ENCODE results near the gene ZER1. TPM values are rescaled to one million over a fixed set of nuclear protein-coding genes. Genes with fewer than 3 reads are reported as not detected.
"Not testable (repeated sequence)": the region's sequence is repeated elsewhere in the genome, so short reads cannot be mapped to it uniquely, and the experiment has no call there.

ZER1 gene
- polyA plus RNA-seq, 3 donors = 16.1 to 25.6 (median 18.0) TPM

DNA sequence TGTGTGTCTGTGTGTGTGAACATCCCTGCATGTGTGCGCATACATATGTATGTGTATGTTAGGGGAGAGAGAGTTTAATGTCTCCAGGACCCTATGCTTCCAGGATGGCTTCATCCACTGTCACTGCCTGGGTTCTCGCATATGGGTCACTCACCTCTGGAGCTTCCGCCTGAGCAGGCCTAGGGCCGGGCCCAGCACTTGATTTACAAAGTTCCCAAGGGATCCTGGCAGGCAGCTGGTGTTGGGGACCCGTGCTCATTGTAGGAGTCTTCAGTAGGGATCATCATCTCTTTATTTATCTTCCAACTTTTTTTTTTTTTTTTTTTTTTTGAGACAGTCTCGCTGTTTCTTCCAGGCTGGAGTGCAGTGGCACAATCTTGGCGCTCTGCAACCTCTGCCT, 28.3 kb upstream of the ZER1 start:
- no peak overlapping the region for H3K27ac Mint-ChIP-seq
- intact Hi-C loops (cut with micrococcal nuclease) = loop anchor here in 1 of 2 donors (10.0 kb wide), 1 partner anchor 55 kb away; no protein-coding TSS in a partner anchor

DNA sequence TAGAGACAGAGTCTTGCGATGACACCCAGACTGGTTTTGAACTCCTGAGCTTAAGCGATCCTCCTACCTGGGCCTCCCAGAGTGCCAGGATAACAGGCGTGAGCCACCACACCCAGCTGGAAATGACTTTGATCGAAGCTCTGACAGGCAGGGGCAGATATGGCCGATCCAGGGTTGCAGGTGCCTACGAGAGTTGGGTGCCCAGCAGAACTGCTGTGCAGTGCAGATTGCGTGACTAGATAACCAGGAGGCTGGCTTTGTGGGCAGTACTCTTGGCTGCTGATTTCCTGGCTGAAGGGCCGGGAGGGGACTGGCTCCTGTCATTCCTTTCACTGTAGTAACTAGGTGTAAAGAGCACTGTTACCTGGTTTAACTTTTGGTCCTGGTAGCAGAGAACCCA, 27.2 kb upstream of the ZER1 start:
- no peak overlapping the region for H3K27ac ChIP-seq (ENCODE audit: low read depth in 1 of 2, low read length in 2 of 2)
- no peak for DNase-seq
- Mint-ChIP-seq H3K4me1 (no peaks in the 10 kb centered on the region), H3K36me3 (peaks cover 64 to 92% of the 10 kb centered on the region in 2 donors), H3K9me3 (no peaks in the 10 kb centered on the region), H3K4me3 (no peak overlapping the region), H3K27me3 (ENCODE audit: low read depth in 3 of 3) (no peaks in the 10 kb centered on the region), H3K27ac (no peak overlapping the region)
- 96% methylated on average over 7 of the region's 8 CpGs for WGBS (ENCODE audit: insufficient coverage)
- no peaks in the 10 kb centered on the region for H3K79me2 ChIP-seq (ENCODE audit: insufficient read depth, low read length)
- no peak overlapping the region for H2AFZ ChIP-seq (ENCODE audit: insufficient read depth, low read depth, low read length, poor library complexity, severe bottlenecking)
- TF ChIP-seq, protein P1, sequence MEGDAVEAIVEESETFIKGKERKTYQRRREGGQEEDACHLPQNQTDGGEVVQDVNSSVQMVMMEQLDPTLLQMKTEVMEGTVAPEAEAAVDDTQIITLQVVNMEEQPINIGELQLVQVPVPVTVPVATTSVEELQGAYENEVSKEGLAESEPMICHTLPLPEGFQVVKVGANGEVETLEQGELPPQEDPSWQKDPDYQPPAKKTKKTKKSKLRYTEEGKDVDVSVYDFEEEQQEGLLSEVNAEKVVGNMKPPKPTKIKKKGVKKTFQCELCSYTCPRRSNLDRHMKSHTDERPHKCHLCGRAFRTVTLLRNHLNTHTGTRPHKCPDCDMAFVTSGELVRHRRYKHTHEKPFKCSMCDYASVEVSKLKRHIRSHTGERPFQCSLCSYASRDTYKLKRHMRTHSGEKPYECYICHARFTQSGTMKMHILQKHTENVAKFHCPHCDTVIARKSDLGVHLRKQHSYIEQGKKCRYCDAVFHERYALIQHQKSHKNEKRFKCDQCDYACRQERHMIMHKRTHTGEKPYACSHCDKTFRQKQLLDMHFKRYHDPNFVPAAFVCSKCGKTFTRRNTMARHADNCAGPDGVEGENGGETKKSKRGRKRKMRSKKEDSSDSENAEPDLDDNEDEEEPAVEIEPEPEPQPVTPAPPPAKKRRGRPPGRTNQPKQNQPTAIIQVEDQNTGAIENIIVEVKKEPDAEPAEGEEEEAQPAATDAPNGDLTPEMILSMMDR (IDR thresholded peaks at IDR 0.05) = no peak
- H3K4me3 ChIP-seq (replicated peaks in 1 of 3; ENCODE audit: low read depth in 2 of 3, low read length in 3 of 3) = no peak overlapping the region
- no peaks in the 10 kb centered on the region for H3K4me1 ChIP-seq (ENCODE audit: control insufficient read depth in 1 of 2, insufficient read depth in 2 of 2, low read length in 2 of 2)
- intact Hi-C loops (cut with micrococcal nuclease) = no loop called here
- no peaks in the 10 kb centered on the region for H4K20me1 ChIP-seq (ENCODE audit: insufficient read depth, low read length)
- H3K27me3 ChIP-seq (ENCODE audit: control insufficient read depth in 2 of 2, insufficient read depth in 2 of 2, low read length in 2 of 2) = no peaks in the 10 kb centered on the region
- peaks cover 63 to 83% of the 10 kb centered on the region in 2 donors for H3K36me3 ChIP-seq (replicated peaks in 1 of 2; ENCODE audit: control insufficient read depth in 1 of 2, insufficient read depth in 2 of 2, low read length in 2 of 2)
- H3K4me2 ChIP-seq (replicated peaks; ENCODE audit: extremely low read depth, low read length, poor library complexity, severe bottlenecking) = no peak overlapping the region
- no peak overlapping the region for H3K9ac ChIP-seq (ENCODE audit: insufficient read depth, low read length, poor library complexity, severe bottlenecking)
- no peaks in the 10 kb centered on the region for H3K9me3 ChIP-seq (replicated peaks in 1 of 2; ENCODE audit: control insufficient read depth in 1 of 2, insufficient read depth in 1 of 2, low read length in 2 of 2)

More for the DNA sequence above, 28.3 kb upstream of the ZER1 start:
- Histone ChIP-seq H3K36me3 (replicated peaks in 1 of 2; ENCODE audit: control insufficient read depth in 1 of 2, insufficient read depth in 2 of 2, low read length in 2 of 2) (peaks cover 66 to 83% of the 10 kb centered on the region in 2 donors), H3K4me2 (replicated peaks; ENCODE audit: extremely low read depth, low read length, poor library complexity, severe bottlenecking) (no peak overlapping the region), H3K4me3 (replicated peaks in 1 of 3; ENCODE audit: low read depth in 2 of 3, low read length in 3 of 3) (no peak overlapping the region), H4K20me1 (ENCODE audit: insufficient read depth, low read length) (no peaks in the 10 kb centered on the region), H3K9ac (ENCODE audit: insufficient read depth, low read length, poor library complexity, severe bottlenecking) (no peak overlapping the region), H2AFZ (ENCODE audit: insufficient read depth, low read depth, low read length, poor library complexity, severe bottlenecking) (no peak overlapping the region), H3K27me3 (ENCODE audit: control insufficient read depth in 2 of 2, insufficient read depth in 2 of 2, low read length in 2 of 2) (no peaks in the 10 kb centered on the region), H3K4me1 (ENCODE audit: control insufficient read depth in 1 of 2, insufficient read depth in 2 of 2, low read length in 2 of 2) (no peaks in the 10 kb centered on the region), H3K27ac (ENCODE audit: low read depth in 1 of 2, low read length in 2 of 2) (no peak overlapping the region), H3K9me3 (replicated peaks in 1 of 2; ENCODE audit: control insufficient read depth in 1 of 2, insufficient read depth in 1 of 2, low read length in 2 of 2) (no peaks in the 10 kb centered on the region), H3K79me2 (ENCODE audit: insufficient read depth, low read length) (no peaks in the 10 kb centered on the region)
- DNase-seq = no peak
- WGBS (ENCODE audit: insufficient coverage) = 96% methylated on average over 4 of the region's 7 CpGs
- Mint-ChIP-seq H3K4me3 (no peak overlapping the region), H3K27me3 (ENCODE audit: low read depth in 3 of 3) (peaks cover 0 to 2% (median 0%) of the 10 kb centered on the region in 3 donors), H3K36me3 (peaks cover 60 to 92% of the 10 kb centered on the region in 2 donors), H3K9me3 (no peaks in the 10 kb centered on the region), H3K4me1 (no peaks in the 10 kb centered on the region)
- TF ChIP-seq, protein P1 (IDR thresholded peaks at IDR 0.05) = no peak

DNA sequence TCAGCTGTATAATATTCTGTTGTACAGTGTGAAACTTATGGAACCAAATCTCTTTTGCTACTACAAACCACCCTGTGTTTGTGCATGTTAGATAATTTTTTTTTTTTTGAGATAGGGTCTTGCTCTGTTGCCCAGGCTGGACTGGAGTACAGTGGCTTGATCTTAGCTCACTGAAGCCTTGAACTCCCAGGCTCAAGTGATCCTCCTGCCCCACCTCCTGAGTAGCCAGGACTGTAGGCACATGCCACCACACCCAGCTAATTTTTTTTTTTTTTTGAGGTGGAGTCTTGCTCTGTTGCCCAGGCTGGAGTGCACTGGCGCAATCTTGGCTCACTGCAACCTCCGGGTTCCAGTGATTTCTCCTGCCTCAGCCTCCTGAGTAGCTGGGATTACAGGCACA, 23.2 kb upstream of the ZER1 start:
- H3K27ac ChIP-seq (ENCODE audit: low read depth in 1 of 2, low read length in 2 of 2); H3K4me3 Mint-ChIP-seq; H3K27ac Mint-ChIP-seq; H3K4me1 ChIP-seq (ENCODE audit: control insufficient read depth in 1 of 2, insufficient read depth in 2 of 2, low read length in 2 of 2); H3K9me3 Mint-ChIP-seq; H3K27me3 ChIP-seq (ENCODE audit: control insufficient read depth in 2 of 2, insufficient read depth in 2 of 2, low read length in 2 of 2); H3K9me3 ChIP-seq (replicated peaks in 1 of 2; ENCODE audit: control insufficient read depth in 1 of 2, insufficient read depth in 1 of 2, low read length in 2 of 2); H3K4me1 Mint-ChIP-seq; H3K4me2 ChIP-seq (replicated peaks; ENCODE audit: extremely low read depth, low read length, poor library complexity, severe bottlenecking); intact Hi-C loops (cut with micrococcal nuclease); H3K9ac ChIP-seq (ENCODE audit: insufficient read depth, low read length, poor library complexity, severe bottlenecking); H2AFZ ChIP-seq (ENCODE audit: insufficient read depth, low read depth, low read length, poor library complexity, severe bottlenecking); H3K4me3 ChIP-seq (replicated peaks in 1 of 3; ENCODE audit: low read depth in 2 of 3, low read length in 3 of 3); H3K27me3 Mint-ChIP-seq (ENCODE audit: low read depth in 3 of 3); H3K79me2 ChIP-seq (ENCODE audit: insufficient read depth, low read length); H4K20me1 ChIP-seq (ENCODE audit: insufficient read depth, low read length); DNase-seq: not testable (repeated sequence)
- peaks cover 67 to 87% of the 10 kb centered on the region in 2 donors for H3K36me3 ChIP-seq (replicated peaks in 1 of 2; ENCODE audit: control insufficient read depth in 1 of 2, insufficient read depth in 2 of 2, low read length in 2 of 2)
- peaks cover 73 to 93% of the 10 kb centered on the region in 2 donors for H3K36me3 Mint-ChIP-seq
- WGBS (ENCODE audit: insufficient coverage) = 42% methylated on average over 2 of the region's 2 CpGs

All from CD14-positive monocyte (primary cell).